HAP-1 (cell line): Measurements from ENCODE around the gene ANKRA2.

Experiments
- DNase-seq, 2 experiments: peaks; one replicate each; pipeline ENCODE4 v3.0.0-alpha.2; 2016 to 2020; ENCODE audit warnings: low spot score in 2 of 2
- H3K27me3 ChIP-seq: fragments of 250-450 bp; sonication (Bioruptor Pico); 2 replicates; pipeline ENCODE4 v1.5.1; 2020; ENCODE audit warnings: low read depth, mild to moderate bottlenecking, moderate library complexity
- H3K36me3 ChIP-seq: fragments of 250-450 bp; sonication (Bioruptor Pico); replicated peaks from 2 replicates; pipeline ENCODE4 v1.5.1; 2020; ENCODE audit warnings: mild to moderate bottlenecking
- H3K4me1 ChIP-seq: fragments of 250-450 bp; sonication (Bioruptor Pico); 2 replicates; pipeline ENCODE4 v1.5.1; 2020; ENCODE audit warnings: mild to moderate bottlenecking
- H3K4me3 ChIP-seq: fragments of 250-450 bp; sonication (Bioruptor Pico); 2 replicates; pipeline ENCODE4 v1.5.1; 2020; ENCODE audit warnings: mild to moderate bottlenecking, moderate library complexity
- H3K9me3 ChIP-seq: fragments of 250-450 bp; sonication (Bioruptor Pico); 2 replicates; pipeline ENCODE4 v1.5.1; 2020; ENCODE audit warnings: mild to moderate bottlenecking, moderate library complexity
- in situ Hi-C: fragments of 300-500 bp; cut with MboI; formaldehyde crosslinking; loops from 3 replicates; pipeline ENCODE4 v1.14.3; 2020; ENCODE audit warnings: low sequenced_read_pairs, inconsistent platforms, mixed read lengths

The ANKRA2 gene

DNA sequence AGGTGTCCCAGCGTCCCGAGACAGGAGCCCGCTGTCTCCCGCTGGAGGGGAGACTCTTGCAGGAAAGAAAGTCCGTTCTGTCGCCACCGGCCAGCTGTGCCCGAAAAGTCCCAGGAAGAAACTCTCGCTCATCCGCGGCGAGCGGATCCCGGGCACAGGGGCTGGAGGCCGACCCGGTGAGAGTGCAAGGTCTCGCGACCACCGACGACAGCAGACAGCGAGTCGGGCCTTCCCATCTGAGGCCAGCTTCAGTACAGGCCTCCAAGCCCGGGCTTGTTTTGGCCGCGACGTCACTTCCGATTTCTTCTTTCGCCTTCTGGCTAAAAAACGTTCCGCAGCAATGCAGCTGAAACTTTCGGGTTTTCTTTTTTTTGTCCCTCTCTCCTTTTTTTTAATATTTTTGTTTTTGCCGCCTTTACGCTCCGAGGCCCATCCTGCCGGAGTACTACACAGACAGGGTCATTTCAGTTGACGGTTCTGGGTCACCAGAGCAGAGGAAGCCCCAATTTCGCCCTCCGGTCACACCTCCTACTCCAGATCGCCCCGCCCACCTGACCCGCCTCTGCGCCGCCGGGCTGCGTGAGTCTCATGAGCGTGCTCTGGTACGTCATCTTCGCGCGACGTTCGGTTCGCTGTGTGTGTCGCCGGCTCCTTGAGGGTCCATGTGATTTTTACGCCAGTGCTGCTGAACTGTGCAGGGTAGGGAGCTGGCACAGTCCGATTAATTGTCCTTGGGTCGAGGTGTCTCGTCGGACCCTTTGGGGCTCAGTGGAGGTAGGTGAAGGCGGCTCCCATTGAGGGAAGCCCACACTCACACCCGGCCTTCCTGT lies at the start of gene ANKRA2, which contains the start of gene UTP15:
TSS of gene ANKRA2 (minus strand) at position 501 of the 830 bp plus-strand sequence. CDS start 2,758 bp downstream, outside the sequence.
TSS of gene UTP15 (plus strand) at position 605 of the 830 bp plus-strand sequence. CDS start 1,602 bp downstream, outside the sequence.
- H3K36me3 ChIP-seq = peaks cover 25% of the 10 kb centered on the region
- in situ Hi-C loops = no loop called here

DNA sequence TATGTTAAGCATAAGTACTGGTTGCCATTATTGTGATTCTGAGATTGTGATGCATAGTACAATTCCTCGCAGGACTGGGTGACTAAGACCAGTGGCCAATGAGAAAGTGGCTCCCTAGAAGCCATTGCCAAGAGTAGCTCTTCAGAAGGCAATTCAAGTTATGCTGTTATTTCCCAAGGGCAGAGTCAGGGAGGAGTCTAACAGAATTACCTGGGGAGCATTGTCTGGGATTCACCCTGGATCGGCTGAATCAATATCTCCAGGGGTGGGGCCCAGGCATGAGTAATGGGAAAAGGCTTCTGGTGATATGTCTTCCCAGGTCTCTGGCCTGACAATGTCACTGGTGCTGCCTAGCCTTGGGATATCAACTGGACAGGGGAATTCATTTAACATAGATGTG lies 49.6 kb upstream of the ANKRA2 start:
- DNase-seq = no peak
- Histone ChIP-seq H3K4me1 (no peaks in the 10 kb centered on the region), H3K4me3 (no peak overlapping the region), H3K9me3 (no peaks in the 10 kb centered on the region), H3K27me3 (peaks cover 13% of the 10 kb centered on the region), H3K36me3 (no peaks in the 10 kb centered on the region)
- in situ Hi-C loops = no loop called here

More for the DNA sequence above, at the start of gene ANKRA2, which contains the start of gene UTP15:
- peak within 1 kb of the TSS; percentile 61 for H3K4me3 ChIP-seq
- H3K9me3 ChIP-seq = no peaks in the 10 kb centered on the region
- H3K4me1 ChIP-seq = peaks cover 5% of the 10 kb centered on the region
- no peaks in the 10 kb centered on the region for H3K27me3 ChIP-seq
- DNase-seq = peak; percentile 88 to 100

DNA sequence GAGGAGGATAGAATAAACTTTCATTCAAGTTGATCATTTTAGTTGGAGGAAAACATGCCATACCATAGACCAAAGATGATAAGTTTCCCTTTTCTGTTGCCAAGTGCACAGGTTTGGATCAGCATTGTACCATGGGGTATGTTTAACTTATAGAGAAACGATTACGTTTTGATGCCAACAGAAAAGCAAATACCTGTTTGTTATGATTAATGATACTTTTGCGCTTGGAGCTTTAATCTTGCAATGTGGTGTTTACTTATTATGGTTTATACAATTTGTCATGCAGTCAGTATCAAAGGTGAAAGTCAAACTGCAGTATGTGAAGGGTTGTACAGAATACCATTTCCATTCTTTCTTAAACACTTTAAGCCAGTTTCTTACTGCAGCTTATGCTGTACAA lies 47.4 kb upstream of the ANKRA2 start:
- DNase-seq = no peak
- in situ Hi-C loops = no loop called here
- Histone ChIP-seq H3K9me3 (no peaks in the 10 kb centered on the region), H3K36me3 (no peaks in the 10 kb centered on the region), H3K27me3 (peaks cover 3% of the 10 kb centered on the region; the same call in 1 of the 2 replicates), H3K4me1 (no peaks in the 10 kb centered on the region), H3K4me3 (no peak overlapping the region)

GRCh38 chr5:73607228-73607627 lies 41.8 kb upstream of the ANKRA2 start:
- Histone ChIP-seq H3K36me3 (no peaks in the 10 kb centered on the region), H3K9me3 (no peaks in the 10 kb centered on the region), H3K4me1 (peaks cover 4% of the 10 kb centered on the region; the same call in 1 of the 2 replicates), H3K27me3 (peaks cover 2% of the 10 kb centered on the region; the same call in 1 of the 2 replicates), H3K4me3 (no peak overlapping the region)
- no peak for DNase-seq
- in situ Hi-C loops = no loop called here

DNA sequence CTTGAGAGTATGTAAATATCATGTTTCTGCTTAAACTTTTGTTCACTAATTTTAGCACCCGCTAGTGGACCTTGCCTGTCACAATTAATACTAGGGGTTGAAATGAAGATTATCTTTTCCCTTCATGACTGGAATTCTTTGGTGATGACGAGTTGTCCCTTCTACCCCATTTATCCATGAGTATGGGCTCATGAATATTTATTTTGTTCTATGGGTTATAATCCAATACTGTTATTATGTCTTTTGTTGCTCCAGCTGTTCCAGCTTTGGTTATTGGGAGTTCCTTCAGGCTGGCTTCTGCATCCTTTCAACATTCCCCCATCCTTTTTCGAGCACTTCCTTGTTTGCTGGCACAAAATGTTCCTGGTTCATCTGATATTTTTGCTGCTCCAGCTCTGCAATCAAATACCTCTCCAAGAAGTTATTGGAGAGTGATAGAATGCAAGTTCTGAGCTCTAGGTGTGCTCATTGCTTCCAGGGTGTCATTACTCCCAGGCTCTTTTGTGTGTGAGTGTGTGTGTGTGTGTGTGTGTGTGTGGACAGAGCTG lies 40.8 kb upstream of the ANKRA2 start:
- no peak overlapping the region for H3K4me3 ChIP-seq
- H3K36me3 ChIP-seq = no peaks in the 10 kb centered on the region
- in situ Hi-C loops = no loop called here
- no peak for DNase-seq
- peaks cover 4% of the 10 kb centered on the region; the same call in 1 of the 2 replicates for H3K4me1 ChIP-seq
- H3K9me3 ChIP-seq = no peaks in the 10 kb centered on the region; the same call in 1 of the 2 replicates
- H3K27me3 ChIP-seq = peaks cover 2% of the 10 kb centered on the region; the same call in 1 of the 2 replicates

GRCh38 chr5:73605223-73606087 lies 40.0 kb upstream of the ANKRA2 start:
- H3K4me3 ChIP-seq = no peak overlapping the region
- no peaks in the 10 kb centered on the region; the same call in 1 of the 2 replicates for H3K9me3 ChIP-seq
- in situ Hi-C loops = no loop called here
- no peaks in the 10 kb centered on the region for H3K36me3 ChIP-seq
- DNase-seq = no peak
- H3K27me3 ChIP-seq = peaks cover 2% of the 10 kb centered on the region; the same call in 1 of the 2 replicates
- peaks cover 4% of the 10 kb centered on the region; the same call in 1 of the 2 replicates for H3K4me1 ChIP-seq

DNA sequence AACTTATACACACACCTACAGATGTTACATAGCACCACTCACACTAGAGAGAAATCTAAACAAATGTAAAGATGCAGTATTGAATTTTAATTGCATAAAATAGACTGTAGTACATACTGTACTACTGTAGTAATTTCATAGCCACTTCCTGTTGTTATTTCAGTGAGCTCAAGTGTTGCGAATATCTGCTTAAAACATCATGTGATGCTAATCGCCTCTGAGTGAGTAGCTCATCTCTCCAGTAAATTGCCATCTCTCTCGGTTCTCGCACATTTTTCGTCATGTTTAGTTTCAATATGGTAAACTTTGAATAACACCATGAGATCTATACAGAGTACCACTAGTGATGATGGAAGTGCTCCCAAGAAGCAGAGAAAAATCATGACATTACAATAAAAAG lies 38.6 kb upstream of the ANKRA2 start:
- DNase-seq = no peak
- in situ Hi-C loops = no loop called here
- Histone ChIP-seq H3K9me3 (no peaks in the 10 kb centered on the region; the same call in 1 of the 2 replicates), H3K36me3 (no peaks in the 10 kb centered on the region), H3K27me3 (peaks cover 2% of the 10 kb centered on the region; the same call in 1 of the 2 replicates), H3K4me3 (no peak overlapping the region), H3K4me1 (peaks cover 4% of the 10 kb centered on the region; the same call in 1 of the 2 replicates)

- H3K27me3 ChIP-seq = no peaks in the 10 kb centered on the region
- DNase-seq = no peak
- no peaks in the 10 kb centered on the region for H3K4me1 ChIP-seq
- in situ Hi-C loops = no loop called here
- no peaks in the 10 kb centered on the region; the same call in 1 of the 2 replicates for H3K9me3 ChIP-seq
- no peaks in the 10 kb centered on the region for H3K36me3 ChIP-seq
- H3K4me3 ChIP-seq = no peak overlapping the region
Measured at GRCh38 chr5:73599380-73599779, 33.9 kb upstream of the ANKRA2 start.

DNA sequence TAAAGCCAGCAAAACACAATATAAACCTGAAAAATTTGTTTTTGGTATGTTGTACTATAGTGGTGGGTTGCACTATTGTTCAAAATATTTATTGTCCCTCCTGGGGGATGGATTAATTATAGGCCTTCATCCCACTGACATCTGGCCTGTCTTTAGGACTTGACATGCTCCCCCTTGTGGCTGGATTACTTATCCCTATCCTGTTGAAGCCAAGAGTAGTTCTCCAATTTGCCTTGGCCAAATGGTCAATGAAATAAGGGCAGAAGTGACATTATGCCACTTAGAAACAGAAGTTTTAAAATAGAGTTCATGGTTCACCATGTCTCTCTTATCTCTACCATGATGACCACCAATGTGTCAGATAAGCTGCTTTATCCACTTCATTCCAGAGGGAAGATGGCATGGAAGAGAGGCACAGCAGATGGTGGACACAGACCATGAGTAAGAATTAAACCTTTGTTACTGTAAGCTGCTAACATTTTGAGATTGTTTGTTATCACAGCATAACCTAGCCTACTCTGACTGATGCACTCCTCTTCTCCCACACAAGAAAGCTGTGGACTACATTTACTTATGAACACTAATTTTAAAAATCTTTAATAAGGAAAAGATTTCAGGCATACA lies 31.4 kb upstream of the ANKRA2 start:
- Histone ChIP-seq H3K9me3 (no peaks in the 10 kb centered on the region; the same call in 1 of the 2 replicates), H3K4me1 (no peaks in the 10 kb centered on the region), H3K36me3 (no peaks in the 10 kb centered on the region), H3K27me3 (peaks cover 2% of the 10 kb centered on the region; the same call in 1 of the 2 replicates), H3K4me3 (no peak overlapping the region)
- peak; percentile 48 to 73 for DNase-seq
- in situ Hi-C loops = no loop called here

- Histone ChIP-seq H3K27me3 (peaks cover 2% of the 10 kb centered on the region; the same call in 1 of the 2 replicates), H3K36me3 (no peaks in the 10 kb centered on the region), H3K4me3 (no peak overlapping the region), H3K4me1 (no peaks in the 10 kb centered on the region), H3K9me3 (no peaks in the 10 kb centered on the region)
- DNase-seq = no peak
- in situ Hi-C loops = no loop called here
Measured at GRCh38 chr5:73592551-73592950, 27.1 kb upstream of the ANKRA2 start.

DNA sequence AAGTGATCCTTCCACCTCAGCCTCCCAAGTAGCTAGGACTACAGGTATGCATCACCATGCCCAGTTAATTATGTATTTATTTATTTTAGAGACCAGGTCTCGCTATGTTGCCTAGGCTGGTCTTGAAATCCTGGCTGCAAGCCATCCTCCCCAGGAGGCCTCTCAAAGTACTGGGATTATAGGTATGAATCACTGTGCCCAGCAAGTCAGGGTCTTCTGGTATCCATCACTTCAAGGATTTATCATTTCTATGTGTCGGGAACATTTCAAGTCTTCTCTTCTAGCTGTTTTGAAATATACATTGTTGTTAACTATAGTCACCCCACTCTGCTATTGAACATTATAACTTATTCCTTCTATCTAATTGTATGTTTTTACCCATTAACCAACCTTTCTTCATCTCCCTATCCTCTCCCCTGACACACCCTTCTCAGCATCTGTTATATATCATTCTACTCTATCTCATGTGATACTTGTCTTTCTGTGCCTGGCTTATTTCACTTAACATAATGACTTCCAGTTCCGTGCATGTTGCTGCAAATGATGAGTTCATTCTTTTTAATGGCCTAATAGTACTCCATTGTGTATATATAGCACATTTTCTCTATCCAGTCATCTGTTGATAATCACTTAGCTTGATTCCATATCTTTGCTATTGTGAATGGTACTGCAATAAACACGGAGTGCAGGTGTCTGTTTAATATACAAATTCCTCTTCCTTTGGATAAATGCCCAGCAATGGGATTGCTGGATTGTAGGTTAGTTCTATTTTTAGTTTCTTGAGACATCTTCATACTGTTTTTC lies 26.5 kb upstream of the ANKRA2 start:
- Histone ChIP-seq H3K9me3 (no peaks in the 10 kb centered on the region), H3K27me3 (peaks cover 2% of the 10 kb centered on the region; the same call in 1 of the 2 replicates), H3K36me3 (no peaks in the 10 kb centered on the region), H3K4me1 (no peaks in the 10 kb centered on the region), H3K4me3 (no peak overlapping the region)
- no peak for DNase-seq
- in situ Hi-C loops = no loop called here

DNA sequence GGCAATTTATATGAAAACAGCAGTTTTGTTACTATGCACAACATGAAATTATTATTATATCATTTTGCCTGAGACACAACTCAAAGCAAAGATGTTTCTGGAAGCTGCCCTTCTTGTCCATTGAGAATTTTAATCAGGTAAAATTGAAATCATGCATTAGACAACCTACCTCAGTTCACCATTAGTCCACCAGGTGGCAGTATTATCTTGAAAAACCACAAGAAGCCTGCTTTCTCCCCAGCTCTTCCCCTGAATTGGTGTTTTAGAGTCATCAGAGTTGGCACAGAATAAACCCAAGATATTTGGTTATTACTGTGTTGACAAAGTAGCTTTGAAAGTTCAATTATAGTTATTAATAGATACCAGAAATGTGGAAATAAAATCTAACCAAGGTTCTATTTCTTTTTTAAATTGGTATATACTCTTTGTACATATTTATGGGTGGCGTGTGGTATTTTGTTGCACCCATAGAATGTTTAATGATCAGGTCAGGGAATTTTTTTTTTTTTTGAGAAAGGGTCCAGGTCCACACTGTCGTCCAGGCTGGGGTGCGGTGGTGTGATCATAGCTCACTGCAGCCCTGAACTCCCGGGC lies 25.8 kb upstream of the ANKRA2 start:
- no peaks in the 10 kb centered on the region for H3K9me3 ChIP-seq
- H3K4me3 ChIP-seq = no peak overlapping the region
- peaks cover 2% of the 10 kb centered on the region; the same call in 1 of the 2 replicates for H3K27me3 ChIP-seq
- H3K4me1 ChIP-seq = no peaks in the 10 kb centered on the region
- H3K36me3 ChIP-seq = no peaks in the 10 kb centered on the region
- in situ Hi-C loops = no loop called here
- DNase-seq = peak; percentile 72 to 76
